MCF 10A (cell line): Measurements from ENCODE around the gene C19orf18. TPM values are rescaled to one million over a fixed set of nuclear protein-coding genes. Genes with fewer than 3 reads are reported as not detected.
"Not testable (repeated sequence)": the region's sequence is repeated elsewhere in the genome, so short reads cannot be mapped to it uniquely, and the experiment has no call there.

Source experiments
- BruUV-seq: library from RNA; stranded (reverse); fragments of 400-500 nt; replicated peaks from 2 replicates; lab custom pipeline; 2021; lab: Mats Ljungman, UMichigan
- CTCF ChIA-PET: fragments of 300-600 bp; sonication (Branson Sonifier 250); formaldehyde crosslinking; extraction: SDS; loops from one replicate; lab custom pipeline; 2021; ENCODE audit warnings: antibody characterized with exemption, inconsistent platforms; lab: Yijun Ruan, JAX
- POLR2A ChIA-PET: fragments of 300-600, 350-650 bp; sonication (Branson Sonifier 250); formaldehyde crosslinking; extraction: SDS; loops from one replicate; lab custom pipeline; 2020; ENCODE audit warnings: antibody characterized with exemption, inconsistent platforms; lab: Yijun Ruan, JAX
- DNase-seq: peaks from one replicate; pipeline ENCODE4 v3.0.0-alpha.2; 2018; ENCODE audit not compliant: unreplicated experiment
- H3K27ac Mint-ChIP-seq: one replicate; pipeline ENCODE4 v1.8.0; 2022; ENCODE audit warnings: mild to moderate bottlenecking, low read depth, mixed read lengths; ENCODE audit not compliant: unreplicated experiment
- H3K27me3 Mint-ChIP-seq: one replicate; pipeline ENCODE4 v1.8.0; 2022; ENCODE audit warnings: mixed read lengths; ENCODE audit not compliant: insufficient read depth, unreplicated experiment
- H3K36me3 Mint-ChIP-seq: one replicate; pipeline ENCODE4 v1.8.0; 2022; ENCODE audit warnings: mild to moderate bottlenecking, moderate library complexity, mixed read lengths; ENCODE audit not compliant: insufficient read depth, unreplicated experiment
- H3K4me1 Mint-ChIP-seq: one replicate; pipeline ENCODE4 v1.8.0; 2022; ENCODE audit warnings: mixed read lengths; ENCODE audit not compliant: insufficient read depth, unreplicated experiment
- H3K4me3 Mint-ChIP-seq: one replicate; pipeline ENCODE4 v1.8.0; 2022; ENCODE audit warnings: mild to moderate bottlenecking, moderate library complexity, mixed read lengths; ENCODE audit not compliant: unreplicated experiment
- H3K9me3 Mint-ChIP-seq: one replicate; pipeline ENCODE4 v1.8.0; 2022; ENCODE audit warnings: mixed read lengths; ENCODE audit not compliant: unreplicated experiment
- CTCF ChIP-seq: fragments of 200-600 bp; IDR thresholded peaks from one replicate; pipeline ENCODE4 v1.8.0; 2022; ENCODE audit warnings: antibody characterized with exemption, mild to moderate bottlenecking; ENCODE audit not compliant: unreplicated experiment
- intact Hi-C: fragments of 100-400 bp; cut with micrococcal nuclease; formaldehyde crosslinking; loops from 2 replicates; pipeline ENCODE4 v1.14.1; 2022
- total RNA-seq: library from RNA; stranded (reverse); gene quantifications from 2 replicates; pipeline ENCODE4 v1.2.3, GENCODE V29; 2022

Gene C19orf18
- total RNA-seq, 1 experiment from 2014 or later: not detected

GRCh38 chr19:57941593-57941992 is 32.7 kb downstream of the C19orf18 start:
- no peak overlapping the region for H3K4me3 Mint-ChIP-seq
- no peak overlapping the region for H3K27ac Mint-ChIP-seq
- BruUV-seq: no TSS peak
- no peak for DNase-seq
- no peaks in the 10 kb centered on the region for H3K4me1 Mint-ChIP-seq
- intact Hi-C loops: no loop called here
- CTCF ChIA-PET: no interaction called here
- POLR2A ChIA-PET: no interaction called here
- TF ChIP-seq CTCF: no peak
- no peaks in the 10 kb centered on the region for H3K36me3 Mint-ChIP-seq
- peaks cover 43% of the 10 kb centered on the region for H3K9me3 Mint-ChIP-seq
- no peaks in the 10 kb centered on the region for H3K27me3 Mint-ChIP-seq

- peaks cover 31% of the 10 kb centered on the region for H3K9me3 Mint-ChIP-seq
- H3K36me3 Mint-ChIP-seq: no peaks in the 10 kb centered on the region
- H3K4me3 Mint-ChIP-seq: no peak overlapping the region
- no peaks in the 10 kb centered on the region for H3K4me1 Mint-ChIP-seq
- H3K27ac Mint-ChIP-seq: no peak overlapping the region
- no peak for DNase-seq
- BruUV-seq: no TSS peak
- TF ChIP-seq CTCF: no peak
- H3K27me3 Mint-ChIP-seq: no peaks in the 10 kb centered on the region
- intact Hi-C loops: no loop called here
- ChIA-PET POLR2A (no interaction called here), CTCF (interaction anchor here (0.7 kb wide), 2 partner anchors 241 to 346 kb away, joined by 3 read pairs; no protein-coding TSS in a partner anchor)
These were observed 38.6 kb downstream of the C19orf18 start for GRCh38 chr19:57935731-57936130.

GRCh38 chr19:57934820-57935665 is 39.3 kb downstream of the C19orf18 start, which contains the start of gene ZNF418:
TSS of gene ZNF418 (minus strand) at chr19:57935402. CDS start at chr19:57933822, 1,580 bp downstream.
- no peak for DNase-seq
- intact Hi-C loops: no loop called here
- Mint-ChIP-seq H3K4me3 (no peak within 1 kb of the TSS), H3K9me3 (peaks cover 31% of the 10 kb centered on the region), H3K36me3 (no peaks in the 10 kb centered on the region), H3K27me3 (no peaks in the 10 kb centered on the region), H3K4me1 (no peaks in the 10 kb centered on the region), H3K27ac (no peak within 1 kb of the TSS)
- TF ChIP-seq CTCF: no peak
- ChIA-PET POLR2A (interaction anchor here (0.6 kb wide), 1 partner anchor 13 kb away, joined by 3 read pairs; no protein-coding TSS in a partner anchor), CTCF (interaction anchor here (0.7 kb wide), 1 partner anchor 242 kb away, joined by 3 read pairs; no protein-coding TSS in a partner anchor)
- no TSS peak for BruUV-seq

GRCh38 chr19:57927587-57927986 is 46.7 kb downstream of the C19orf18 start:
- no peaks in the 10 kb centered on the region for H3K27me3 Mint-ChIP-seq
- peaks cover 9% of the 10 kb centered on the region for H3K9me3 Mint-ChIP-seq
- ChIA-PET POLR2A (no interaction called here), CTCF (no interaction called here)
- no peaks in the 10 kb centered on the region for H3K36me3 Mint-ChIP-seq
- intact Hi-C loops: no loop called here
- no peak for TF ChIP-seq CTCF
- DNase-seq: no peak
- H3K4me1 Mint-ChIP-seq: no peaks in the 10 kb centered on the region
- H3K4me3 Mint-ChIP-seq: no peak overlapping the region
- BruUV-seq: no TSS peak
- no peak overlapping the region for H3K27ac Mint-ChIP-seq

GRCh38 chr19:57916168-57916995 is 58.0 kb downstream of the C19orf18 start, which contains the start of gene ZNF417:
TSS of gene ZNF417 (minus strand) at chr19:57916592. CDS start at chr19:57916411, 181 bp downstream.
- TSS peak; percentile 65 for BruUV-seq
- ChIA-PET CTCF (interaction anchor here (0.8 to 1.4 kb wide), 2 partner anchors 9 to 13 kb away, joined by 5 to 7 read pairs; no protein-coding TSS in a partner anchor), POLR2A (interaction anchor here (0.6 to 1.4 kb wide), 3 partner anchors 30 to 446 kb away, joined by 3 to 7 read pairs (median 4); partner anchors contain the start of genes ZNF497 and ZNF551)
- DNase-seq: peak; percentile 94
- Mint-ChIP-seq H3K9me3 (peaks cover 25% of the 10 kb centered on the region), H3K4me3 (peak within 1 kb of the TSS; percentile 93), H3K27ac (peak within 1 kb of the TSS; percentile 94), H3K36me3 (peaks cover 30% of the 10 kb centered on the region)
- intact Hi-C loops: loop anchor here (10.0 kb wide), 1 partner anchor 342 kb away; the partner anchor contains the start of gene ZNF416
- H3K4me1 Mint-ChIP-seq, H3K27me3 Mint-ChIP-seq: not testable (repeated sequence)
